ENCODE measurements around the gene GINS2.

The GINS2 gene

DNA sequence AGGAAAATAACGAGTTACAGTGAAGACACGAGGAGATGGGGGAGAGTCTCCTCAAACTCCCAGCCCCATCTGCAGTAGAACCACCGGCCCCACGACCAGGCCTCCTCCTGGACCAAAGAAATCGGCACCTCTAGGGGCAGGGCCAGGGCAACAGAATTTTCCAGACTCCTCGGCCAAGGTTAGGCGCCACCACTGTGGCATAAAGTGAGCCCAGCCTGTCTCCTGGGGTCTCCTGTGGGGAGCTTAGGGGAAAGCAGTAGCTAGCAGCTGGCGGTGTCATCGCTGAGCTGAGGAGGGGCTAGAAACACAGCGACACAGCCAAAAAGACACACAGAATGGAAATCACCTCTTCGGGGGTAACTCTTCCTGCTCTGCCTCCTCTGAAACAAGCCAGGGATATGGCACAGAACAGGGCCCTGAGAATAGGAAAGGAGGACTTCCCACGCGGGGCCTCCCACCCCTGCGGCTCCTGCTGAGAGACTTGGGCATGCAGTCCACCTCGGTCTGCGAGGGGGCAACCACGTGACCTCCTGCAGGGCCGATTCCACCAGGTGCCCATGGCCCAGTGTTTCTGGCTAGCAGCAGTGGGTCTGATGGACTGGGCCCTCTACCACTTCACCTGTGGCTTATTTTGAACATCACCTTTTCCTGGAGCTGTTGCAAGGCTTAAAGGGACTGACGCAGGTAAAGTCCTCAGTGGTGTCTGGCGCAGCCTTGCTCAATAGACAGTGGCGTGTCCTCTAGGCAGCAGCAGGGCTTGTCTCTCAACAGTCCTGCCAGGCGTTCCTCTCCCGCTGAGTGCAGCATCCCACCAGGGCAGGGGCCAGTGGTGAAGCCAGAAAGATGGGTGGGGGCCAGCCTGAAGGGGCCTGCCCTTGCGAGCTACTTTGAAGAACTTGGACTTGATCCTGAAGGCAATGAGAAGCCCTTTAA is 6.7 kb upstream of the GINS2 start:
- peaks cover 0 to 2% of the 10 kb centered on the region in 2 donors for H3K4me1 Mint-ChIP-seq (ENCODE audit: low read depth in 2 of 2)
- H3K36me3 Mint-ChIP-seq (ENCODE audit: insufficient read depth): peaks cover 3% of the 10 kb centered on the region
- DNase-seq: no peak
- no peaks in the 10 kb centered on the region for H3K9me3 Mint-ChIP-seq
- no peak overlapping the region for H3K27ac Mint-ChIP-seq
- ATAC-seq (replicated peaks): no peak
- H3K27me3 Mint-ChIP-seq: peaks cover 33 to 60% of the 10 kb centered on the region in 2 donors
- H3K4me3 Mint-ChIP-seq: no peak overlapping the region

DNA sequence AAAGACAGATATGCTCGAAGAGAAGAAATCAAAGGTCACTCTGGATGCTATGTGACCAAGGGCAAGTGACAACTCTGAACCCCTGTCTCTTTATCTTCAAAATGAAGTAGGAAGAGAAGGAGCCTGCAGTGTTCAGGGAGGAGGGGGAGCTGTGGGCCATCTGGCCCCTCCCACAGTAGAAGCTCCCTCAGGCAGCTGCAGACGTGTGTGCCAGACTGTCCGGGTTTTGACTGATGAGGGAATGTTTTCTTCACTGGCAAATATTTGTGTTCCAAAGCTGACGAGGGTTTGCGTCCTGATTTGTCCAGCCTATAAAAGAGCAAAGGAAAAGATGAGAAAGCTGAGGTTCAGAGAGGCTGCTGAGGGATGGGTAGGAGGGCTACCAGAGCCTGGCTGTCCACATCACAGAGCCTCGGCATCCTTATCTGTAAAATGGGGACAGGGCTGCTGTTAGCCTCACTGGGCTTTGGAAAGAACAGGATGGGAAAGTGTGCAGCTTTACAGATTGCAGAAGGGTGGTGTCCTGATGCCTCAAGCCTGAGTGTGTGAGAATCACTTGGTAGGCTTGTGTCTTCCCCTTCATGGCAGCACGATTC is 1.8 kb upstream of the GINS2 start:
- Mint-ChIP-seq H3K4me3 (no peak overlapping the region), H3K9me3 (no peaks in the 10 kb centered on the region), H3K4me1 (ENCODE audit: low read depth in 2 of 2) (peaks cover 0 to 2% of the 10 kb centered on the region in 2 donors), H3K36me3 (ENCODE audit: insufficient read depth) (peaks cover 6% of the 10 kb centered on the region), H3K27ac (no peak overlapping the region), H3K27me3 (peaks cover 7 to 25% of the 10 kb centered on the region in 2 donors)
- no peak for ATAC-seq (replicated peaks)
- no peak for DNase-seq

DNA sequence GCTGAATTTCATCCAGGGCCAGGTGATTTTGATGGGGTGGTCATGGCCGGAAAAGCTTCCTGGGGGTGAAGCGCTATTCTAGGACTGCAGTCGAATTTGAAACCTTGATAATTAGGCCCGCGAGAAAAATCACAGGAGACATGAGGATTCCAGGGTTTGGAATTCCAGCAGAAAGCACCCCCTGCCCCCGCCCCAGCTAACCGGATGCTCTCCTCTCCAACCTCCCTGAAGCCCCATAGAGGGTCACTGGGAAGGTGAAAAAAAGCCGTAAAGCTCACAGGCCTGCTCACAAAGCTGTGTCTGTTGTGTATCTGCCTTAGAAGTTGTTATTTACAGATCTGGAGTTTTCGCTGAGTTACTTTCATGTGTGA is 1.2 kb upstream of the GINS2 start:
- Mint-ChIP-seq H3K27ac (no peak overlapping the region), H3K36me3 (ENCODE audit: insufficient read depth) (peaks cover 6% of the 10 kb centered on the region), H3K27me3 (peaks cover 7 to 19% of the 10 kb centered on the region in 2 donors), H3K9me3 (no peaks in the 10 kb centered on the region), H3K4me1 (ENCODE audit: low read depth in 2 of 2) (peaks cover 0 to 2% of the 10 kb centered on the region in 2 donors), H3K4me3 (no peak overlapping the region)
- DNase-seq (no peak), ATAC-seq (replicated peaks) (no peak)

DNA sequence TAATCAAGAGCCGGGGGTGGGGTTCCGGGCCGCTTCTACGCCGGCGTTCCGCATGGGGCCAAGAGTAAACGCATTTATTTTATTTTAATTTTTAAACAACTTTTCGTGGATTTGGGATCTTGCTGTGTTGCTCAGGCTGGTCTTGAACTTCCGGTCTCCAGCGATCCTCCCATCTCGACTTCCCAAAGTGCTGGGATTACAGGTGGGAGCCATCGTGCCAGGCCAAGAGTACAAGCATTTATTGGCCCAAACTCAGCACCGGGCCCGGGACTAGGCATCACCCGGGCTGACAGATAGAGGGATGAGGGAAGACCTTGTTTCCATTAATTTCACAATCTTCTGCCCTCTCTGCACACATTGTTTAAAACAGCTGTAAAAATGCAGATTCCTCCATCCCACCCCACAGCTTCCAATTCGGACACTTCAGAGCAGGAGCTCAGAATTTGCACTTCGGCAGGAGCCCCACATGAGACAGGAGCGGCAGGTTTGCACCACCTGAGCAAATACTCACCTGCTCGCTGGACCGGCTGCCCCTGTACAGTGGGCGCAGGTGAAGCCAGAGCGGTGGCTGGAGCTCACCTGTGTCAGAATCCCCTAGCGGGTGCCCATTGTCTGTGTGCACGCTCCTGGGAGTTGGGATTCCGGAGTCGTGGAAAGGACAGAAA is 663 bp upstream of the GINS2 start:
- ATAC-seq (replicated peaks) (no peak), DNase-seq (no peak)
- peaks cover 6% of the 10 kb centered on the region for H3K36me3 Mint-ChIP-seq (ENCODE audit: insufficient read depth)

DNA sequence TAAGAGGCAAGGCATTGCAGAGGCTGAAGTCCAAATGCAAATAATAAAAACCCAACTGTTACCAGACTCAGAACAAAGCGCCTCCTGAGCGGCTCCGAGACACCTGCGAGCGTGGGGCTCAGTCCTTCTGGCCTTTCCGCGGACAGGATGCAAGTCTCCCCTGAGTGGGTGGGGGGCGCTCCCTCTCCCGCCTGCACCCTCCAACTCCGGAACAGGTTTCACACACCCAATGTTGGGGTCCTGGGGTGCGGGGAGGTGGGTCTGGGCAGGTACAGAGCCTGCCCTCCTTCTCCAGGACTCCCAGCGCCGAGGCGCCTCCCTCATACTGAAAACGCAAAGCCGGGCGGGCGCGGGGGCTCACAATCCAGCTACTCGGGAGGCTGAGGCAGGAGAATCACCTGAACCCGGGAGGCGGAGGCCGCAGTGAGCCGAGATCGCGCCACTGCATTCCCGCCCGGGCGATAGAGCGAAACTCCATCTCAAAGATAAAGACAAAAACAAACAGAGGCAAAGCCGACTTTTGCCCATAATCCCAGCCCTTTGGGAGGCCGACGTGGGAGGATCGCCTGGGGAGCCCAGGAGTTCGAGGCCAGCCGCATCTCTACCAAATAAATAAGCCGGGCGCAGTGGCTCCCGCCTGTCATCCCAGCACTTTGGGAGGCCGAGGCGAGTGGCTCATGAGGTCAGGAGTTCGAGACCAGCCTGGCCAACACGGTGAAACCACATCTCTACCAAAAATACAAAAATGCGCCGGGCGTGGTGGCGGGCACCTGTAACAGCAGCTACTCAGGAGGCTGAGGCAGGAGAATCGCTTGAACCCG is 893 bp downstream of the GINS2 start:
- H3K4me3 Mint-ChIP-seq: peak overlapping the region; percentile 80 to 82
- H3K9me3 Mint-ChIP-seq: no peaks in the 10 kb centered on the region
- H3K4me1 Mint-ChIP-seq (ENCODE audit: low read depth in 2 of 2): peaks cover 0 to 2% of the 10 kb centered on the region in 2 donors
- H3K27ac Mint-ChIP-seq: no peak overlapping the region
- H3K36me3 Mint-ChIP-seq (ENCODE audit: insufficient read depth): peaks cover 3% of the 10 kb centered on the region
- no peaks in the 10 kb centered on the region for H3K27me3 Mint-ChIP-seq
- no peak for ATAC-seq (replicated peaks)
- no peak for DNase-seq

More for the DNA sequence above, 663 bp upstream of the GINS2 start:
- Mint-ChIP-seq H3K27ac (no peak overlapping the region), H3K9me3 (no peaks in the 10 kb centered on the region), H3K4me1 (ENCODE audit: low read depth in 2 of 2) (peaks cover 0 to 2% of the 10 kb centered on the region in 2 donors), H3K4me3 (peak overlapping the region; percentile 56 to 82), H3K27me3 (peaks cover 7 to 14% of the 10 kb centered on the region in 2 donors)

DNA sequence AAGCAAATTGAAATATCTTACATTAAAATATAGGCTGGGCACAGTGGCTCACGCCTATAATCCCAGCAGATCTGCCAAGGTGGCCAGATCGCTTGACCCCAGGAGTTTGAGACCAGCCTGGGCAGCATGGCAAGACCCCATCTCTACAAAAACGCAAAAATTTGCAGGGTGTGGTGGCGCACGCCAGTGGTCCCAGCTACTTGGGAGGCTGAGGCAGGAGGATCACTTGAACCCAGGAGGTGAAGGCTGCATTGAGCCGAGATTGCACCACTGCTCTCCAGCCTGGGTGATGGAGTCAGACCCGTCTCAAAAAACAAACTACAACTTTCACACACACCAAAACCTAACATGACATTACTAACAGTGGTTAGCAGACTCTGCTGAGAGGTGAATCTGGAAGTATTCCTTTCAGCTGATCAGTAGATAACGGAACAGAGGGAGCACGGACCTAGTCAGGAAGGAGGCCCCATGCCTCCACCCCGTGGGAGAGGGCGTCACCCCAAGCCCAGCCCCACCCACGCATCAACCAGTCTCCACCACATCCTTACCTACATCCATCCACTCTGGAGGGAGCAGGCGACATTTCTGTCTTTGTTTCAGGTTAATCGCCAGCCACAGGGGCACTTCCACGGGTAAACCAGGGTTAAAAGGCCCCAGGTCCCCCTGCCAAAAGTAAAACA is 1.7 kb downstream of the GINS2 start:
- H3K27ac Mint-ChIP-seq: no peak overlapping the region
- no peak for DNase-seq

DNA sequence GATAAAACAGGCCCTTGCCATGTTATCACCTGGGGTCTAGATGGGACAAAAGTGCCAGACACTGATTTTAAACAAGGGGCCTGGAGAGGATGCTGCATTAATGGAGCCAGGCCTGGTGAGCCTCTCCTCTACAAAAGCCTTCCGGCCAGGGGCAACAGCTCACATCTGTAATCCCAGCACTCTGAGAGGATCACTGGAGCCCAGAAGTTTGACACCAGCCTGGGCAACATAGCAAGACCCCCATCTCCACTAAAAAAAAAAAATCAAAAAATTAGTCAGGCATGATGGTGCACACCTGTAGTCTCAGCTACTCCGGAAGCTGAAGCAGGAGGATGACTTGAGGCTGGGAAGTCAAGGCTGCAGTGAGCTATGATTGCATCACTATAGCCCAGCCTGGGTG is 3.5 kb downstream of the GINS2 start:
- Mint-ChIP-seq H3K27ac (no peak overlapping the region), H3K4me3 (no peak overlapping the region), H3K36me3 (ENCODE audit: insufficient read depth) (peaks cover 3% of the 10 kb centered on the region), H3K9me3 (no peaks in the 10 kb centered on the region), H3K27me3 (no peaks in the 10 kb centered on the region), H3K4me1 (ENCODE audit: low read depth in 2 of 2) (peaks cover 6% of the 10 kb centered on the region in 2 donors)
- no peak for ATAC-seq (replicated peaks)
- DNase-seq: no peak

More for the DNA sequence above, 1.7 kb downstream of the GINS2 start:
- H3K36me3 Mint-ChIP-seq (ENCODE audit: insufficient read depth): peaks cover 3% of the 10 kb centered on the region
- peak overlapping the region; percentile 80 to 82 for H3K4me3 Mint-ChIP-seq
- no peaks in the 10 kb centered on the region for H3K27me3 Mint-ChIP-seq
- no peak for ATAC-seq (replicated peaks)
- H3K9me3 Mint-ChIP-seq: no peaks in the 10 kb centered on the region
- H3K4me1 Mint-ChIP-seq (ENCODE audit: low read depth in 2 of 2): peaks cover 0 to 2% of the 10 kb centered on the region in 2 donors

DNA sequence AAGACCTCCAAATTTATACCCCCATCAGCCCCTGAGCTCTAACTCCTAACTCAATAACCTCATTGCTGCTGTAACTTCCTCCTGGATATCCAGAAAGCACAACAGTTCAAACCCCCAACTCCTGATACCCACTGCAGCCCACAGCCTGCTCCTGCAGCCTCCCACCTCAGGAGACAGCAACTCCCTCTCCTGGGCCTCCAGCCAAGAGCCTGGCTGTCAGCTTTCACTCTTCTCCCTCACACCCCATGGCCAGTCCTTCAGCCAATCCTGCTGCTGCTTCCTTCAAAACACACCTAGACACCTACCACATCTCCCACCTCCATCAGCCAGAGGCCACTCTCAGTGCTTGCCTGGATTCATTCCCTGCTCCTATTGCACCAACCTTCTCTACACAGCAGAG is 5.4 kb downstream of the GINS2 start:
- H3K4me3 Mint-ChIP-seq: no peak overlapping the region
- ATAC-seq (replicated peaks) (no peak), DNase-seq (no peak)
- no peaks in the 10 kb centered on the region for H3K27me3 Mint-ChIP-seq
- peaks cover 10% of the 10 kb centered on the region for H3K36me3 Mint-ChIP-seq (ENCODE audit: insufficient read depth)
- no peak overlapping the region for H3K27ac Mint-ChIP-seq
- no peaks in the 10 kb centered on the region for H3K9me3 Mint-ChIP-seq
- H3K4me1 Mint-ChIP-seq (ENCODE audit: low read depth in 2 of 2): peaks cover 7 to 9% of the 10 kb centered on the region in 2 donors

DNA sequence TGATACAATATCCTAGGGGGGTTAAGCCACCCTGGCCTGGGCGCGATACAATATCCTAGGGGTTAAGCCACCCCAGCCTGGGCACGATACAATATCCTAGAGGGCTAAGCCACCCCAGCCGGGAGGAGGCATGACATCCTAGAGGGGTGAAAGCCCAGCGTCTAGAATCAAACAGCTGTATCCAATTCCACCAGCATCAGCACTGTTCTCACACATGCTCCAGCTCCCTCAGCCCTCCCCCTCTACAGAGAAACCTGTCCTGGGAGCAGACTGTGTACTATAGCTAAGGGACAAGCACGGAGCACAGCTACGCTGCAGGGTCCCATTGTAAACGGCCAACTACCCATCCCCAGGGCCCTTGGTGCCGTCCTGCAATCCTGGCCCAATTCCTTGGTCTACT is 6.2 kb downstream of the GINS2 start:
- peaks cover 7% of the 10 kb centered on the region for H3K36me3 Mint-ChIP-seq (ENCODE audit: insufficient read depth)
- H3K27me3 Mint-ChIP-seq: no peaks in the 10 kb centered on the region
- ATAC-seq (replicated peaks): no peak
- peaks cover 7 to 8% of the 10 kb centered on the region in 2 donors for H3K4me1 Mint-ChIP-seq (ENCODE audit: low read depth in 2 of 2)
- no peaks in the 10 kb centered on the region for H3K9me3 Mint-ChIP-seq
- no peak for DNase-seq
- H3K27ac Mint-ChIP-seq: no peak overlapping the region
- H3K4me3 Mint-ChIP-seq: no peak overlapping the region

DNA sequence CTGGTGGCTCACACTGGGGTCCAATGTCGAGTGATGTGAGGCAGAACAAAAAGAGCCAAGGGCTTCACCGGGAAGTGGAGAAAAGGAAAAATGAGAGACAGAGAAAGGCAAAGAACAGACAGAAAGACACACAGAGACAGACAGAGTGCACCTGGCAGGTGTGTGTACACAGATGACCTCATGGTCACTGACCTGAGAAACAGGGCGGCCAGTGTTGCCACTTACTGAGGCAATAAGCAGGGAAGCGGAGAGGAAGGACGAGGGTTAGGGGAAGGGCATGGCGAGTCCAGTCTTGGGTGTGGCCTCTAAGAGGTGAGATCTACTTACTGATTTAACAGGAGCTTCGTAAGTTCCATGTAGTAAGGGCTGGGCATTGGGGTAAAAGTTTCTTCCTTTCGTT is 7.5 kb downstream of the GINS2 start:
- ATAC-seq (replicated peaks) (no peak), DNase-seq (no peak)
- no peak overlapping the region for H3K4me3 Mint-ChIP-seq
- H3K4me1 Mint-ChIP-seq (ENCODE audit: low read depth in 2 of 2): peaks cover 7 to 8% of the 10 kb centered on the region in 2 donors
- peak overlapping the region in 1 of 2 donors; percentile 77 for H3K27ac Mint-ChIP-seq
- no peaks in the 10 kb centered on the region for H3K9me3 Mint-ChIP-seq
- H3K27me3 Mint-ChIP-seq: no peaks in the 10 kb centered on the region
- peaks cover 10% of the 10 kb centered on the region for H3K36me3 Mint-ChIP-seq (ENCODE audit: insufficient read depth)

DNA sequence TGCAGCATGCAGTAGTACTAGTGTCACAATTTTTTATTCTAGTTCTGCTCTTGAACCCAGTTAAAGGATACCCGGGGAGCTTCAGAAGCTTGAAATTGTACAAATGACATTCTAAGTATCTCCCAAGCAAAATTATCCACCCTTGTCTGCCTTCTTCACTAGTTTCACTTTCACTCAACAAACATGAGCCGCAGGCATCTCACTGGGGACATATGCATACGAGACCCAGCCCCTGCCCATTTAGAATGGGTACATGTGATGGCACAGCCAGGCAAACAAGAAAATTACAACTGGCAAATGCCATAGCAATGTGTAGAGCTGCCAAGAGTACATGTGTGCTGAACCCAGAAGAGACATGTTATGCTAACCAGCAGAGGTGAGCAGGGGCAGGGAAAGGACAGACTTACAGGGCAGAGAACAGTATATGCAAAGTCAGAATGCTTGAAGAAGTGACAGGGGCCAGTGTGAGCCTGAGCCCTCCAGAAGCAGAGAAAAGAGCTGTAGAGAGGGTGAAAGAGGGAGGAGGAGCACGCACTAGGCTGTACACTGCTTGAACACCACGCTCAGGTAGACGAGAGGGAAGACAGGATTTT is 8.3 kb downstream of the GINS2 start:
- DNase-seq (no peak), ATAC-seq (replicated peaks) (peak; percentile 21)
- Mint-ChIP-seq H3K9me3 (no peaks in the 10 kb centered on the region), H3K4me1 (ENCODE audit: low read depth in 2 of 2) (peaks cover 7 to 8% of the 10 kb centered on the region in 2 donors), H3K4me3 (peak overlapping the region; percentile 14 to 52), H3K36me3 (ENCODE audit: insufficient read depth) (peaks cover 17% of the 10 kb centered on the region), H3K27ac (peak overlapping the region; percentile 66 to 77), H3K27me3 (no peaks in the 10 kb centered on the region)

DNA sequence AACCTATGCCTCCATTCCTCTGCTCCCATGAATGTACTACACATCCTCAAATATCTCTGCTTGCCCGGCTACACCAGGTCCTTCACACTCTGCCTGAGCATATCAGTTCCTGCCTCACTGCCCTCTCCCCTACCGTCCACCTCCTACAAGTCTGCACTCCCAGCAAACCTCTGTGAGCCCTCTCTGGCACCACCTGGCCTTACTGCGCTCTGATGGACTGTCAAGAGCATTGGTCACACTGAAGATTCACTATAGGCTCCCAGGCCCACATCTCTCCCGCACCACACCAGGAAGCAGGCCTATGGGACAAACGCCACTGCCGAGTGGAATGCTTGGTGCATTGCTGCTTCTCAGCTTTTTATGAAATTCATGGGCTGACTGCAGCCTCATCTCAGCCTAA is 8.9 kb downstream of the GINS2 start:
- Mint-ChIP-seq H3K4me3 (no peak overlapping the region), H3K27ac (peak overlapping the region; percentile 66 to 77)

More for the DNA sequence above, 8.9 kb downstream of the GINS2 start:
- Mint-ChIP-seq H3K9me3 (no peaks in the 10 kb centered on the region), H3K27me3 (no peaks in the 10 kb centered on the region), H3K4me1 (ENCODE audit: low read depth in 2 of 2) (peaks cover 7 to 8% of the 10 kb centered on the region in 2 donors), H3K36me3 (ENCODE audit: insufficient read depth) (peaks cover 23% of the 10 kb centered on the region)
- ATAC-seq (replicated peaks): no peak
- DNase-seq: no peak
